Neural progenitor cell (in vitro differentiated cells): ENCODE results near the gene LRRC7. TPM values are rescaled to one million over a fixed set of nuclear protein-coding genes. Genes with fewer than 3 reads are reported as not detected.

ENCODE experiments used
- DNase-seq: peaks from one replicate; pipeline ENCODE4 v3.0.0-alpha.2; 2016; ENCODE audit warnings: low spot score
- H2AFZ ChIP-seq: fragments of 200-600 bp; sonication (generic); replicated peaks from 2 replicates; pipeline ENCODE4 v1.6.1; 2016; ENCODE audit warnings: antibody characterized with exemption
- H3F3A ChIP-seq: fragments of 200-600 bp; sonication (generic); 2 replicates; pipeline ENCODE4 v1.6.1; 2016; ENCODE audit warnings: antibody characterized with exemption, low read depth
- H3K27ac ChIP-seq: fragments of 200-600 bp; sonication (generic); 2 replicates; pipeline ENCODE4 v1.5.1; 2016; ENCODE audit warnings: mild to moderate bottlenecking
- H3K27me3 ChIP-seq: fragments of 200-600 bp; sonication (generic); 2 replicates; pipeline ENCODE4 v1.6.1; 2016; ENCODE audit warnings: mild to moderate bottlenecking, moderate library complexity
- H3K36me3 ChIP-seq: fragments of 200-600 bp; sonication (generic); 2 replicates; pipeline ENCODE4 v1.5.1; 2016
- H3K4me1 ChIP-seq: fragments of 200-600 bp; sonication (generic); 2 replicates; pipeline ENCODE4 v1.6.1; 2016; ENCODE audit warnings: mixed run types
- H3K4me2 ChIP-seq: fragments of 200-600 bp; sonication (generic); 2 replicates; pipeline ENCODE4 v1.6.1; 2016
- H3K4me3 ChIP-seq: fragments of 200-600 bp; sonication (generic); 2 replicates; pipeline ENCODE4 v1.5.1; 2016
- H3K79me2 ChIP-seq: fragments of 200-600 bp; sonication (generic); 2 replicates; pipeline ENCODE4 v1.6.1; 2016; ENCODE audit warnings: low read depth
- H3K9ac ChIP-seq: fragments of 200-600 bp; sonication (generic); 2 replicates; pipeline ENCODE4 v1.6.1; 2016
- H3K9me3 ChIP-seq: fragments of 200-600 bp; sonication (generic); 2 replicates; pipeline ENCODE4 v1.5.1; 2016; ENCODE audit warnings: low read depth
- H4K20me1 ChIP-seq: fragments of 200-600 bp; sonication (generic); 2 replicates; pipeline ENCODE4 v1.6.1; 2016; ENCODE audit warnings: low read depth
- H3K27ac Mint-ChIP-seq: 3 replicates; pipeline ENCODE4 v1.8.0; 2021; ENCODE audit warnings: mixed read lengths
- H3K27me3 Mint-ChIP-seq: 2 replicates; pipeline ENCODE4 v1.8.0; 2022; ENCODE audit warnings: low read depth, mild to moderate bottlenecking, inconsistent platforms, moderate library complexity, mixed read lengths; ENCODE audit not compliant: insufficient read depth
- H3K36me3 Mint-ChIP-seq: 3 replicates; pipeline ENCODE4 v1.8.0; 2021; ENCODE audit warnings: mixed read lengths
- H3K4me1 Mint-ChIP-seq: 3 replicates; pipeline ENCODE4 v1.8.0; 2021; ENCODE audit warnings: mixed read lengths
- H3K4me3 Mint-ChIP-seq: 3 replicates; pipeline ENCODE4 v1.8.0; 2021; ENCODE audit warnings: mild to moderate bottlenecking, moderate library complexity, mixed read lengths
- H3K9me3 Mint-ChIP-seq: 3 replicates; pipeline ENCODE4 v1.8.0; 2020; ENCODE audit warnings: mixed read lengths
- EZH2 ChIP-seq: fragments of 200-600 bp; sonication (generic); IDR thresholded peaks from 2 replicates; pipeline ENCODE4 v1.6.1; 2017; ENCODE audit warnings: antibody characterized with exemption, mild to moderate bottlenecking, moderate library complexity
- EZH2phosphoT487 ChIP-seq: fragments of 200-600 bp; sonication (generic); IDR thresholded peaks from 2 replicates; pipeline ENCODE4 v1.6.1; 2017; ENCODE audit warnings: antibody characterized with exemption
- total RNA-seq: library from RNA; depleted of rRNA; stranded (reverse); fragments of >200 nt; gene quantifications from 2 replicates; pipeline ENCODE4 v1.2.3, GENCODE V29; 2015; ENCODE audit warnings: low replicate concordance
- TF ChIP-seq, protein P1 (sequence below): fragments of 200-600 bp; sonication (generic); IDR thresholded peaks from 2 replicates; pipeline ENCODE4 v1.5.1; 2017; ENCODE audit warnings: antibody characterized with exemption, mild to moderate bottlenecking

Gene LRRC7
- total RNA-seq, 1 donor from 2014 or later, result not detected

DNA sequence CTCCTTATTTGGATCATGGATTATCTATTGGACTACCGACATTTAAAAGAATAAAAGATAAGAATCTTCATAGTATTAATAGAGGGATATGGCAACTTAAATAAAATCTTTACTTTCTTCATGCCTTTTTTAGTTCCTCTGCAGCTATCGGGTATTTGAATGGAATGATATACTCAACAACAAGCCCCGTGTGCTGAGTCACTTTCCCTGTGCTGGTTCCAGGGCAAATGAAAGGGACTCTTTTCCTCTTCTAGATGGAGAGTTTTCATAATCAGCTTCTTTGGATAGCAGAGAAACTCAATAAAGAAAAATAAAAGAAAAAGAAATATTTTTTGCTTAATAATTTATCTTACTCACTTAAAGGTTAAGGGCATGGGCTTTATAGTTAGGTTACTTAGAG lies 423.9 kb downstream of the LRRC7 start:
- H3K36me3 ChIP-seq, result no peaks in the 10 kb centered on the region
- H3K27ac ChIP-seq, result no peak overlapping the region
- no peaks in the 10 kb centered on the region for H3K4me1 ChIP-seq
- no peak overlapping the region for H3K4me3 ChIP-seq
- Mint-ChIP-seq H3K36me3 (no peaks in the 10 kb centered on the region), H3K4me1 (no peaks in the 10 kb centered on the region), H3K27me3 (no peaks in the 10 kb centered on the region), H3K9me3 (no peaks in the 10 kb centered on the region), H3K27ac (no peak overlapping the region), H3K4me3 (no peak overlapping the region)
- no peaks in the 10 kb centered on the region for H3K9me3 ChIP-seq
- DNase-seq, result no peak
- no peaks in the 10 kb centered on the region for H3K79me2 ChIP-seq
- no peak overlapping the region for H3K9ac ChIP-seq
- H4K20me1 ChIP-seq, result no peaks in the 10 kb centered on the region
- no peak for TF ChIP-seq EZH2phosphoT487
- no peak for TF ChIP-seq EZH2
- TF ChIP-seq, protein P1, sequence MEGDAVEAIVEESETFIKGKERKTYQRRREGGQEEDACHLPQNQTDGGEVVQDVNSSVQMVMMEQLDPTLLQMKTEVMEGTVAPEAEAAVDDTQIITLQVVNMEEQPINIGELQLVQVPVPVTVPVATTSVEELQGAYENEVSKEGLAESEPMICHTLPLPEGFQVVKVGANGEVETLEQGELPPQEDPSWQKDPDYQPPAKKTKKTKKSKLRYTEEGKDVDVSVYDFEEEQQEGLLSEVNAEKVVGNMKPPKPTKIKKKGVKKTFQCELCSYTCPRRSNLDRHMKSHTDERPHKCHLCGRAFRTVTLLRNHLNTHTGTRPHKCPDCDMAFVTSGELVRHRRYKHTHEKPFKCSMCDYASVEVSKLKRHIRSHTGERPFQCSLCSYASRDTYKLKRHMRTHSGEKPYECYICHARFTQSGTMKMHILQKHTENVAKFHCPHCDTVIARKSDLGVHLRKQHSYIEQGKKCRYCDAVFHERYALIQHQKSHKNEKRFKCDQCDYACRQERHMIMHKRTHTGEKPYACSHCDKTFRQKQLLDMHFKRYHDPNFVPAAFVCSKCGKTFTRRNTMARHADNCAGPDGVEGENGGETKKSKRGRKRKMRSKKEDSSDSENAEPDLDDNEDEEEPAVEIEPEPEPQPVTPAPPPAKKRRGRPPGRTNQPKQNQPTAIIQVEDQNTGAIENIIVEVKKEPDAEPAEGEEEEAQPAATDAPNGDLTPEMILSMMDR, result no peak
- no peaks in the 10 kb centered on the region for H3K27me3 ChIP-seq
- no peak overlapping the region for H3K4me2 ChIP-seq
- no peaks in the 10 kb centered on the region for H3F3A ChIP-seq
- H2AFZ ChIP-seq, result no peak overlapping the region

DNA sequence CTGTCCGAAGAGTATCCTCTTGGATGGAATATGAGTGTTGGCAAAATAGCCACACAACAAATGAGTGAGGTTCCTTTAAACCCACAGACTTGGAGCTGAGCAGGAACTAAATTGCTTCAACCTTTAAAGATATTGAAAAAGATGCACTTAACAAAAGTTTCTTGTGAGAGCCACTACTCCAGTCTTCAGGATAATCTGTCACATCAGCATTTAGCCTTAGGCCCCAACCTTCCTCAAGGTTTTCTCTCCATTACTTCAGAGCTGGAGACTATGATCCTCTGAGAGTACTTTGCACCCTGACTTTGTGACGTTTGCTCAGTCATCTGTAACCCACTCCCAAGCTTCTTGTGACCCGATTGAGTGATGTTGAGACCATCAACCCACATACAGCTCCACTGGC lies 424.9 kb downstream of the LRRC7 start:
- no peak overlapping the region for H3K27ac Mint-ChIP-seq
- DNase-seq, result no peak
- no peaks in the 10 kb centered on the region for H3K4me1 Mint-ChIP-seq
- no peaks in the 10 kb centered on the region for H3K4me1 ChIP-seq
- no peak overlapping the region for H3K4me3 Mint-ChIP-seq
- H3F3A ChIP-seq, result no peaks in the 10 kb centered on the region
- no peaks in the 10 kb centered on the region for H4K20me1 ChIP-seq
- TF ChIP-seq, protein P1, result no peak
- TF ChIP-seq EZH2, result no peak
- no peak for TF ChIP-seq EZH2phosphoT487
- peaks cover 2% of the 10 kb centered on the region for H3K9me3 Mint-ChIP-seq
- no peak overlapping the region for H3K4me3 ChIP-seq
- no peak overlapping the region for H3K27ac ChIP-seq
- no peaks in the 10 kb centered on the region for H3K27me3 Mint-ChIP-seq
- H3K27me3 ChIP-seq, result no peaks in the 10 kb centered on the region
- no peaks in the 10 kb centered on the region for H3K79me2 ChIP-seq
- no peak overlapping the region for H2AFZ ChIP-seq
- H3K36me3 ChIP-seq, result no peaks in the 10 kb centered on the region
- no peak overlapping the region for H3K9ac ChIP-seq
- H3K4me2 ChIP-seq, result no peak overlapping the region
- H3K9me3 ChIP-seq, result no peaks in the 10 kb centered on the region
- no peaks in the 10 kb centered on the region for H3K36me3 Mint-ChIP-seq

DNA sequence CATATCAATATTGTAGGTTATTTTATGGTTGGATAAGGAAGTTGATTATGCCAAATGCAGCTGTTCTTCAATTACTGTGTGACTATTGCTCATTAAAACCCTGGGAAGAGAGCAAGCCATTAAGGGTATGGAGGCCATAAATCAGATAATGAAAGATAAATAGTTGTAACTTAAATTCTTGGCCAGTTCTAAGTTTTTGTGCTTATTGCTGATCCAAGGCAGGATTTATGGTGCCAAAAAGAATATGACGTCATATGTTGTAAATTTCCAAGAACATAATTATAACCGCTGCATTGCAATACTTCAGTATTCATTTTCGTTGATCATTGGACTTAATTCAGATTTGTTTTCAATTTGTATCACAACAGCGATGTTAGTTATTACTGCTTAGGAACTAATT lies 426.1 kb downstream of the LRRC7 start:
- H3K36me3 ChIP-seq, result no peaks in the 10 kb centered on the region
- no peak overlapping the region for H3K27ac ChIP-seq
- no peak overlapping the region for H2AFZ ChIP-seq
- H3K27ac Mint-ChIP-seq, result no peak overlapping the region
- H3F3A ChIP-seq, result no peaks in the 10 kb centered on the region
- H3K9me3 Mint-ChIP-seq, result peaks cover 2% of the 10 kb centered on the region
- H3K79me2 ChIP-seq, result no peaks in the 10 kb centered on the region
- H3K27me3 Mint-ChIP-seq, result no peaks in the 10 kb centered on the region
- H3K4me3 Mint-ChIP-seq, result no peak overlapping the region
- no peaks in the 10 kb centered on the region for H4K20me1 ChIP-seq
- H3K4me1 ChIP-seq, result no peaks in the 10 kb centered on the region
- no peak overlapping the region for H3K4me2 ChIP-seq
- DNase-seq, result no peak
- TF ChIP-seq EZH2phosphoT487 (no peak), EZH2 (no peak)
- TF ChIP-seq, protein P1, result no peak
- no peaks in the 10 kb centered on the region for H3K27me3 ChIP-seq
- H3K4me3 ChIP-seq, result no peak overlapping the region
- no peaks in the 10 kb centered on the region for H3K36me3 Mint-ChIP-seq
- no peaks in the 10 kb centered on the region for H3K9me3 ChIP-seq
- no peaks in the 10 kb centered on the region for H3K4me1 Mint-ChIP-seq
- H3K9ac ChIP-seq, result no peak overlapping the region

DNA sequence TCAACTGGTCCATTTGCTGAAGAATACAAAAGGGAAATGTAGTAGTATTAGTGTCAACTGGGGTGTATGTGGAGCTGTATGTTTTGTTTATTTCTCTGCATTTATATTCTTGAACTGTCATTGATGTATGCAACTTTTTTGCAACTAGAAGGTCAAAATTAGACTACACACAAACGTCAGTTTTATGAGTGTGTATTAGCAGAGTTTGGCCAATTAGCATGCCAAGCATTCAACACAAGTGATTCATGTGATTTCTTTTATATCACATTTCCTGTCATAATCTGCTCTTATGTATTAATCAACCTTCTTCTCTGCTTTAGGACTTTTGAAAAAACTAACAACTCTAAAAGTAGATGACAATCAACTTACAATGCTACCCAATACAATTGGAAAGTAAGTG lies 426.5 kb downstream of the LRRC7 start:
- Mint-ChIP-seq H3K27ac (no peak overlapping the region), H3K27me3 (no peaks in the 10 kb centered on the region), H3K9me3 (peaks cover 2% of the 10 kb centered on the region), H3K4me3 (no peak overlapping the region), H3K4me1 (no peaks in the 10 kb centered on the region), H3K36me3 (no peaks in the 10 kb centered on the region)
- no peak overlapping the region for H3K4me3 ChIP-seq
- no peak overlapping the region for H3K27ac ChIP-seq
- H3F3A ChIP-seq, result no peaks in the 10 kb centered on the region
- H3K79me2 ChIP-seq, result no peaks in the 10 kb centered on the region
- H3K4me2 ChIP-seq, result no peak overlapping the region
- no peak overlapping the region for H2AFZ ChIP-seq
- no peak for DNase-seq
- no peak overlapping the region for H3K9ac ChIP-seq
- H3K27me3 ChIP-seq, result no peaks in the 10 kb centered on the region
- H3K9me3 ChIP-seq, result no peaks in the 10 kb centered on the region
- H3K36me3 ChIP-seq, result no peaks in the 10 kb centered on the region
- TF ChIP-seq EZH2 (no peak), EZH2phosphoT487 (no peak)
- TF ChIP-seq, protein P1, result no peak
- no peaks in the 10 kb centered on the region for H4K20me1 ChIP-seq
- H3K4me1 ChIP-seq, result no peaks in the 10 kb centered on the region
